ENCODE data around the gene NEDD4L. TPM values are rescaled to one million over a fixed set of nuclear protein-coding genes. Genes with fewer than 3 reads are reported as not detected.
"Not testable (repeated sequence)": the region's sequence is repeated elsewhere in the genome, so short reads cannot be mapped to it uniquely, and the experiment has no call there.

Gene NEDD4L
- total and polyA plus RNA-seq, 2 donors, result 15.1 to 56.9 TPM

DNA sequence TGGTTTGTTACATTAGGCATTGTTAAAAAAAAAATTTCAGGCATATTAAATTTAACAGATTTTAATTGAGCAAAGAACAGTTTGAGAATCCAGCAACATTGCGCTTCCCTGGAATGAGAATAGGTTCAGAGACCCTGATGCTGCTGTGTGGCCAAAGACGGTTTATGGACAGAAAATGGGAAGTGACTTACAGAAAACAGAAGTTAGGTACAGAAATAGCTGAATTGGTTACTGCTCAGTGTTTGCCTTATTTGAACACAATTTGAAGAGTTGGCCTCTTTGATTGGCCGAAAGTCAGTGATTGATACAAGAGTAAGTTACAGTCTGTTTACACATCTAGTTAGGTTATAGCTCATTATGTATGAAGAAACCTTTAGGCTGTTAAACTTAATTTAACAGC is 6.0 kb upstream of the NEDD4L start:
- Histone ChIP-seq H3K4me1 (ENCODE audit: insufficient read depth) (no peaks in the 10 kb centered on the region), H3K36me3 (ENCODE audit: insufficient read depth) (no peaks in the 10 kb centered on the region), H3K4me3 (ENCODE audit: low read depth, low read length) (no peak overlapping the region), H3K27ac (ENCODE audit: low read depth) (no peak overlapping the region)
- DNase-seq (ENCODE audit: extremely low spot score), result no peak
- WGBS, result 87% methylated on average over 3 of the region's 3 CpGs

DNA sequence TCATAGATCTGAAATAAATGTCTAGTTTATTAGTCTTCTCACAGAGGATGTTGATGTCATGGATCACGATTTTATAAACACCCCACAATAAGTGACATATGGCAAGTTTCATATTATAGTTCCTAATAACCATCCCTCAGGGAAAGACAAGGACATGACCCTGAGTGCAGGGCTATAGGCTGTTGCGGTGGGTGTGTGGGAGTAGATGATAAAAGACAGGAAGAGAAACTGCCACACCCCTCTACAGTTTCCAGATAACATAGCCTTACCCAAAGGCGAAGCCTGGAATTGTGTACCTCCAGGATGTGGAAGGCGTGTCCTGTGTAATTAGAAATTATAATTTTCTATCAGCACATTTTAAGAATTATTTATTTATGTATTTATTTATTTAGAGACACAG is 2.4 kb upstream of the NEDD4L start:
- H3K36me3 ChIP-seq (ENCODE audit: insufficient read depth), result no peaks in the 10 kb centered on the region
- H3K4me1 ChIP-seq (ENCODE audit: insufficient read depth), result no peaks in the 10 kb centered on the region
- no peak for DNase-seq (ENCODE audit: extremely low spot score)
- H3K4me3 ChIP-seq (ENCODE audit: low read depth, low read length), result no peak overlapping the region
- 44% methylated on average over 4 of the region's 4 CpGs for WGBS
- no peak overlapping the region for H3K27ac ChIP-seq (ENCODE audit: low read depth)

DNA sequence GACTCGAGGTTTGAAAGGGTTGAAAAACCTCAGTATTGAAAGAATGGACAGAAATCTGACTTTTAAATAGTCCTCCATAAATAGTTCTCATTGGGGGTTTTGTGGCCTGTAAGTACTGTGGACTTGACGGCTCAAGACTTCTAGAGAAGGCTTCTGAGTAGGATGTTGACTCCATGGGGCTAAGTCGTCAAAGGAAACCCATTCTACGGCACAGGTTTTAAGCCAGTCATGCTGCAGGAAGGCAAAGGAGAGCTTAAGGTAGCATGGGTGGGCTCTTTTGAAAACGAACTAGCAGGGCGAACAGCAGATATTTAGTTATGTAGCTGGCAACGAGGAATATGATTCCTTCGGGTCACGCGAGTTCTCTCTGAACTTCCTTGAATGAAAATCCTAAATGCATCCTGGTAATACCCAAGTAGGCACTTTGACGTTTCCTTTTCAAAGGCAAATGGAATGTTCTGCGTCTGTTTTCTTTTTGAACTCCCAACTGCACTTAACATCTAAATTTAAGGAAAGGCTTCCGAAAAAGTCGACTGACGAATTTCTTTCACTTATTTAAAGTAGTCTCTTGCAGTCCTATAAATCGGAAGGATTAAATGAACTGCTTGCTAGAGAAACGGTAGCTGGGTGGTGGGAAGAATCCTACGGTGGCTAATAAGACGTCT is 1.1 kb upstream of the NEDD4L start:
- Histone ChIP-seq H3K4me3 (ENCODE audit: low read depth, low read length) (peak overlapping the region; percentile 80), H3K4me1 (ENCODE audit: insufficient read depth) (no peaks in the 10 kb centered on the region), H3K27ac (ENCODE audit: low read depth) (no peak overlapping the region), H3K36me3 (ENCODE audit: insufficient read depth) (no peaks in the 10 kb centered on the region)
- WGBS, result 7% methylated on average over 19 of the region's 19 CpGs
- peak; percentile 17 for DNase-seq (ENCODE audit: extremely low spot score)

DNA sequence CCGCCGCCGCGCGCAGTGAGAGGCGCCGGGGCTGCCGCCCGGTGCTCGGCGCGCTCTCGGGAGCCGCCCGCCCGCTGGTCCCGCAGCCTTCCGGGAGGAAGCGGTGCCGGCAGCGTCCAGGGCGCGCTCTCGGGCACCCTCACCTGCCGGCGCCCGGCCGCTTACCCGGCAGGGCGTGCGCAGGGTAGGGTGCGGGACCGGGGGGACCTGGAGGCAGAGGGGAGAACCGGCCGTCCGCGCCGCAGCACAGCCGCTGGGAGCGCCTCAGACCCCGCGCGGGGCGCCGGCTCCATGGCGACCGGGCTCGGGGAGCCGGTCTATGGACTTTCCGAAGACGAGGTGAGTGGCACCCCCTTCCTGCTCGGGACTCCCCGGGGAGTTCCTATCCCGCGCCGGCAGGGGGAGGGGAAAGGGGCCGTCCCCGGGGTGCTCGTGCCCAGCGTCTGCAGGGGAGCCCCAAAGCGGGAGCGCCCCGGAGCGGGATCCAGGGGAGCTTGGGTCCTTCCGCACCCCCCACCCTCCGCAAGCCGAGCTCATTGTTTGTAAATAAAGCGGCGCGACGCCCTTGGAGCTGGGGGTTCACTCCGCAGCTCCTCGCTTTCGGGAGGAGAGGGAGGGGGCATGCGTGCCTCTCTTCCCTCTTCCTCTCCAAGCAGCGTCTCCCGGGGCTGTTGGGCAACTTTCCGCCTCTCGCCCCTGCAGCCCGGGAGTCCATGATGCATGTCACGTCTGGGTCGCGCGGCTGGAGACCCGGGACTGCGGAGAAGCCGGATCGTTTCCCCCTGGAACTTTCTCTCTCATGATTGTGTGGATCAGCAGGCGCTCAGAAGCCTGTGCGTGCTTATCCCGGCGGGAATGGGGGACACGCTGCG is 580 bp downstream of the NEDD4L start:
- Histone ChIP-seq H3K27ac (ENCODE audit: low read depth) (peak overlapping the region; percentile 85), H3K36me3 (ENCODE audit: insufficient read depth) (no peaks in the 10 kb centered on the region), H3K4me3 (ENCODE audit: low read depth, low read length) (peak overlapping the region; percentile 80), H3K4me1 (ENCODE audit: insufficient read depth) (no peaks in the 10 kb centered on the region)
- WGBS, result under 1% methylated on average over 94 of the region's 94 CpGs
- no peak for DNase-seq (ENCODE audit: extremely low spot score)

DNA sequence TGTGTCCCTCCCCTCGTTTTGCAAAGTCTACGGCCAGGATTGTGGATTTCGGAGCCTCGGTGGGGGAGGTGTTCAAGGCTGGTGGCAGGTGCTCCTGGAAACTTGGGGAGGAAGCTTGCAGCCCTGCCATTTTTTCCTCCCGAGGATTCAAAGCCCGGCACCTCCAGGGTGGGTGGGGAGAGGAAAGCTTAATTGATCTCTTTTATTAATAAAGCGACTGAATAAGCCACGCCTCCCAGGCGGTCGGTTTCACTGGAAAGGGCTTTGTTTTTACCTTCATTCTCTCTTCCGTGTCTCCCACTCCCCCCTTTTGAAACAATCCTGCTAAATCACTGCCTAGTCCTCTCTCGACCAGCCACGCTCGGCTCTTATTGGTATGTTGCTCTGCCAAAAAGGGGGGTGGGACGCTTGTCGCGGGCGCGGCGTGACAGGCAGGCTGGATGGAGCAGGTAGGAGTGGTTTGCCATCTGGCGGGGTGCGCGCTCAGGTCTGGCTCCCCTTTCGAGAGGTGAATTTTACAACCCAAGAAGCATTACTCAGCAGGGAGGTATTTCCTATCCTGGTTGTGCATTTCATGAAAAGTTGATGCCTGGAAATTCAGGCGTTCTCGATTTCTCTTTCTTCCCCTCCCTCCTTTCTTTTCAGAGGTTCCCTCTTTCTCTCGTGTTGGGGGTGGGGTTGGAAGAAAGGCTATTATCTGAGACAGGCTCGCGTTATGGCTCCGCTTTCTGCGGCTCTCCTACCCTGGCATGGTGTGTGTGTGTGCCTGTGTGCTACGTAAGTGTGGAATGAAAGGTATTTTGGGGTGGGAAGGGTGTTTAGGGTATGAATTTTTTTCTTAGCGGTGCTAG is 1.4 kb downstream of the NEDD4L start:
- WGBS, result 3% methylated on average over 33 of the region's 33 CpGs
- Histone ChIP-seq H3K36me3 (ENCODE audit: insufficient read depth) (no peaks in the 10 kb centered on the region), H3K27ac (ENCODE audit: low read depth) (no peak overlapping the region), H3K4me3 (ENCODE audit: low read depth, low read length) (peak overlapping the region; percentile 80), H3K4me1 (ENCODE audit: insufficient read depth) (no peaks in the 10 kb centered on the region)
- DNase-seq (ENCODE audit: extremely low spot score), result peak; percentile 51

- 34% methylated on average over 9 of the region's 9 CpGs for WGBS
- Histone ChIP-seq H3K4me3 (ENCODE audit: low read depth, low read length) (peak overlapping the region; percentile 80), H3K4me1 (ENCODE audit: insufficient read depth) (no peaks in the 10 kb centered on the region), H3K36me3 (ENCODE audit: insufficient read depth) (no peaks in the 10 kb centered on the region), H3K27ac (ENCODE audit: low read depth) (no peak overlapping the region)
- no peak for DNase-seq (ENCODE audit: extremely low spot score)
Measured at GRCh38 chr18:58046093-58046793, 2.2 kb downstream of the NEDD4L start.

DNA sequence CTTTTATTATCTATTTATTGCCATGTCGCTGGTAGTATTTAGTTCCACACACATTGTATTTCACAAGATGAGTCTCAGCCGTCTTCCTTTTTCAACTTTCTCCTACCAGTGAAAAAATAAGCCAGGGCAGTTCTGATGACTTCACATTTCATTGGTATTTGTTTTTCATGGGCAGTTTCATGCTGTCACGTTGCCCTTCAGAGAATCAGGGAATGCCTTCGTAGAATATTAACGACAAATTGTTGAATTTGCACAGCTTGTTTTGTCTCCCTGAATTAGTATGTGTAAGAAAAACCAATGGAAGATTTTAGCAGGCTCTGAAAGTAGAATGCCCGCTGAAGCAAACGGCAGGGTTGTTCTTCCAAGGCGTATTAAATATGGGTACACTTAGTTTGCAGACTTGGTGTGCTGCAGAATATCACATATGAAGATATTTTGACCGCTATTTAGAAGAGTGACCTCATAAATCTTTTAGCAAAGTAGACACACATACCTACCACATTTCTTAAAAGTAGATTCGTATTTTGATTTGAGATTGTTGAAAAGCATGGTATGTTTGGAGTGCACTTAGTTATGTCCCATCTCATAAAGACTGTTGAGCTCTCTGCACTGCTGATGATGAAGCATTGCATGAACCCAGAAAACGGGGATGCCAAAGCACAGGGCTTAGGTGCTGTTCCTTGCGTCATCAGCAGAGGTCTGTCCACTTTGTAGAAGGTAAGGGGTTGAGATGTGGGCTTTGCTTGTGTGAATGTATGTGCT is 2.9 kb downstream of the NEDD4L start:
- Histone ChIP-seq H3K36me3 (ENCODE audit: insufficient read depth) (no peaks in the 10 kb centered on the region), H3K27ac (ENCODE audit: low read depth) (no peak overlapping the region), H3K4me1 (ENCODE audit: insufficient read depth) (no peaks in the 10 kb centered on the region), H3K4me3 (ENCODE audit: low read depth, low read length) (no peak overlapping the region)
- WGBS, result 72% methylated on average over 12 of the region's 12 CpGs
- DNase-seq (ENCODE audit: extremely low spot score), result no peak

DNA sequence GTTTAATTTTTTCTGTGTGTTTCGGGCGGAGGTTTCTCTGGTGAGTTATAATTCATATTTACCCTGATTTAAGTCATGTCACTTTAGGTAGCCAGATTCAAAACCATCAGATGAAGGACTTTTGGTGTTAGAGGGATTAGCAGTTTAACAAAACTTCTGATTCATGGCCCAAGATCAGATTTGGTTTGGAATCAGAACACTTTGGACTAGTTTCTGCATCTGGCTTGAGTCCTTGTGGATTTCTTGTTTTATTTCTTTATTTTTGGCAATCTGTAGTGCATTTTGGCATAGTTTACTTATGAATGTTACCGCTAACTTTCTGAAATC is 3.5 kb downstream of the NEDD4L start:
- WGBS, result 82% methylated on average over 3 of the region's 3 CpGs
- Histone ChIP-seq H3K27ac (ENCODE audit: low read depth) (no peak overlapping the region), H3K36me3 (ENCODE audit: insufficient read depth) (no peaks in the 10 kb centered on the region), H3K4me1 (ENCODE audit: insufficient read depth) (no peaks in the 10 kb centered on the region), H3K4me3 (ENCODE audit: low read depth, low read length) (no peak overlapping the region)
- DNase-seq (ENCODE audit: extremely low spot score), result no peak

DNA sequence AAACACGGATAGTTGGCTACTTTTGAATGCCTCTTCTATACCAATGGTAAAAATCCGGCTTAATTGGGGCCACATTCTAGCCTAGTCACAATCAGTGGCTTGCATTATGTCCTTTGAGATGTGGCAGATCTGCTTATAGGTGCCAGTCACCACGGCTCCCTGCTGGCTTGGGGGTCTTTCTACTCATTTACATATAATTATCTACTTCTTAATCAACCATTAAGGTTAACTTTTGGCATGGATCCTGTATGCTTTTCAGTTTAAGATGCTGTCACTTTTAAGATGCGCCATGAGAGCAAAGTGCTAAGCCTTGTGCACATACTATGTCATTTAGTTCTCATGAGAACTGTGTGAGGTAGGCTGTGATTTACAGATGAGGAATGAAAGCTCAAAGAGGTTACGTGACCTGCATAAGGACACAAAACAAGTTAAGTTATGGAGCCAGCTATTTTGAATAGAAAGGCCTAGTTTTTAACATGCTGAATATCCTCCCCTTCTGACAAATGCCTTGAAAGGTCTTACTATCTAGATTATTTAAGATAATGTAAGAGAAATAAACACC is 4.1 kb downstream of the NEDD4L start:
- Histone ChIP-seq H3K27ac (ENCODE audit: low read depth) (no peak overlapping the region), H3K4me3 (ENCODE audit: low read depth, low read length) (no peak overlapping the region), H3K4me1 (ENCODE audit: insufficient read depth) (no peaks in the 10 kb centered on the region), H3K36me3 (ENCODE audit: insufficient read depth) (no peaks in the 10 kb centered on the region)
- DNase-seq (ENCODE audit: extremely low spot score), result no peak
- WGBS, result 91% methylated on average over 5 of the region's 5 CpGs

DNA sequence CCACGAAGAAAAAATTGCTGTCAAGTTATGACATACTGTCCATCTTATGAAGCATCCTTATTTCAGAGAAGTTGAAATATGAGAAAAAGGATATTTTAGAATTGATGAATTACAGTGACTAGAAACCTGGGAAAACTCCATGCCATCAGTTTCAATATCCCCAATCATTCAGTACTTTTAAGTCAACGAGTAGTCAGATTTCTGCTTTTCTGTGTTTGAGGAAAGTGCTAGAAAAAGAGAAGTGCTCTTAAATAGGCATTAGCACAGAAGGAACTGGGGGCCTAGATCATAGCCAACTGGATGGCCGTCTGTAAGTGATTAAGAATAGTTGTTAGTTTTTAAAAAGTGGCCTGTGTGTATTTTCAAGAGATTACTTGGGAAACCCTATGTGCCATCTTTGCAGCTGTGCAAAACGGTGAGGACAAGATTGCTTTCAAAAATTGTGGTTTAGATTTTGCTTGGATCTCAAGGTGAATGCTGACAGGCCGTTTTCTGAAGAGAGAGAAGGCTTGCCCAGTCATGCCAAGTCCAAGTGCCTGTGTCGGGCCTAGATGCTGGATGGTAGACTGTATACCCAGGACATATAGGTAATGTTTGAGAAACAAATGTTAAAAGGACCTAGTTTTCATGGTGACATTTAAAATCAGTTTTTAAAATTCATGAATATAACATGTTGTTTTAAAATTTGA is 5.1 kb downstream of the NEDD4L start:
- Histone ChIP-seq H3K27ac (ENCODE audit: low read depth) (no peak overlapping the region), H3K4me1 (ENCODE audit: insufficient read depth) (no peaks in the 10 kb centered on the region)

DNA sequence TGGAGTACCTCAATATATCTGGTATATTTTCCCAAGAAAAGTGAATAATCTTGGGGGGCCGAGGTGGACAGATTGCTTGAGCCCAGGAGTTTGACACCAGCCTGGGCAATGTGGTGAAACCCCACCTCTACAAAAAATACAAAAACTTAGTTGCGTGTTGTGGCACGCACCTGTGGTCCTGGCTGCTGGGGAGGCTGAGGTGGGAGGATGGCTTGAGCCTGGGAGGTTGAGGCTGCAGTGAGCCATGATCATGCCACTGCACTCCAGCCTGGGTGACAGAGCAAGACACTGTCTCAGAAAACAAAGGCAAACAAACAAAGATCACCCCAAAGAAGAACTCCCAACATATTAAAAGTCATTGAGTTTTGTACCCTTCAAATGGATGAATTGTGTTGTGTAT is 6.9 kb downstream of the NEDD4L start:
- not testable (repeated sequence) for H3K4me1 ChIP-seq (ENCODE audit: insufficient read depth); H3K27ac ChIP-seq (ENCODE audit: low read depth); H3K36me3 ChIP-seq (ENCODE audit: insufficient read depth); H3K4me3 ChIP-seq (ENCODE audit: low read depth, low read length); DNase-seq (ENCODE audit: extremely low spot score)
- WGBS, result 96% methylated on average over 3 of the region's 3 CpGs

More for the DNA sequence above, 5.1 kb downstream of the NEDD4L start:
- no peaks in the 10 kb centered on the region for H3K36me3 ChIP-seq (ENCODE audit: insufficient read depth)
- 85% methylated on average over 6 of the region's 6 CpGs for WGBS
- H3K4me3 ChIP-seq (ENCODE audit: low read depth, low read length), result no peak overlapping the region
- no peak for DNase-seq (ENCODE audit: extremely low spot score)
